Measurements from ENCODE around the gene MDP1.
"Not testable (repeated sequence)": the region's sequence is repeated elsewhere in the genome, so short reads cannot be mapped to it uniquely, and the experiment has no call there.

The MDP1 gene

DNA sequence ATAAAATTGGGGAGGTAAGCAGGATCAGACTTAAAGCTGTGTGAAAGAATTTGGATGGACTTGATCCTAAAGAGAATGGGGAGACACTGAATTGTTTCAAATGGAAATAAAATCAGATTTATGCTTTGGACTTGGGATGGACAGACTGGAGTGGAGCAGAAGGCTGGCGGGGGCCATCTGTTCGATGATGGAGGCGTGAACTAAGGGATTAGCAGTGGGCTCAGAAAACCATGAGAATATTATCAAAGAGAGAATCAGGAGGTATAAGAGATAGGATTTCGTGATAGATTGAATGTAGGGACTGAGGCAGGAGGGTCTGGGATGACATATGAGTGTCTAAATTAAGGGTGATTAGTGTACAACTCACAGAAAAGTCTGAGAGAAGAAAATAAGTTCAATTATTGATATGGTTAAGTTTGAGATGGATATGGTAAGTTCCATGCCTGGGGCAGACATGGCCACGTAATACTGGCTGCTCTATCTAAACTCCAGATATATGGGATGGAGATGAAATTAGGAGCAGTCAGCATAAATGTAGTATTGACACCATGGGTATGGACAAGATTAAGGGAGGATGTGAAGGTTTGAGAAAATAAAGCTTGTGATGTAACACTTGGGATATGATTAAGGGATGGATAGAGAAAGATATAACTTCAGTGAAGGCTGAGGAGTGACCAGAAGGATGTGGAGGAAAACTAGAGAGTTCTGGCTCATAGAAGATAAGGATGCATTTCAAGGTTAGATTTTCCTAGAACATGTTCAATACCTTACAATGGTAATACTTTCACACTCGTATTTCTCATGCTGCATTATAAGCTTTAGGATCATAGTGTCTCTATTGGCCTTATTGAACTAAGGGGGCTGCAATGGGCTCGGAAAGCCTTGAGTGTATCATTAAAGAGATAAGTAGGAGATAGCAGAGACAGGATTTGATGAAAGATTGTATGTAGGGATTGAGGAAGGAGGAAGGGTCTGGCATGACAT lies 11.4 kb downstream of the MDP1 start:
- in situ Hi-C loops (cut with MboI; ENCODE audit: low sequenced_read_pairs) = no loop called here

DNA sequence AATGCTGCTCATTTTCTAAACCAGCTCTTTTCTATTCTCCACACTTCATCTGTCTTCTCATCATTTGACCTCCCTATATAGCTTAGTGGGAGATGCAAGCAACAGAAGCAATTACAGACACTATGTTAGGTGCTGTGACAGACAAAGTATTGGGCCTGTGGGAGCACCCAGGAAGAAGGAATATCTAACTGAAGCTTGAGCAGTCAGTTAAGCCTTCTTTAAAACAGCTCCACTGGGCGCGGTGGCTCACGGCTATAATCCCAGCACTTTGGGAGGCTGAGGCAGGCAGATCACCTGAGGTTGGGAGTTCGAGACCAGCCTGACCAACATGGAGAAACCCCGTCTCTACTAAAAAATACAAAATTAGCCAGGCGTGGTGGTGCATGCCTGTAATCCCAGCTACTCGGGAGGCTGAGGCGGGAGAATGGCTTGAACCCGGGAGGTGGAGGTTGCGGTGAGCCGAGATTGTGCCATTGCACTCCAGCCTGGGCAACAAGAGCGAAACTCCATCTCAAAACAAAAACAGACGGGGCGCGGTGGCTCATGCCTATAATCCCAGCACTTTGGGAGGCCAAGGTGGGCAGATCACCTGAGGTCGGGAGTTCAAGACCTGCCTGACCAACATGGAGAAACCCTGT lies 12.5 kb downstream of the MDP1 start:
- in situ Hi-C loops (cut with MboI; ENCODE audit: low sequenced_read_pairs) = not testable (repeated sequence)

DNA sequence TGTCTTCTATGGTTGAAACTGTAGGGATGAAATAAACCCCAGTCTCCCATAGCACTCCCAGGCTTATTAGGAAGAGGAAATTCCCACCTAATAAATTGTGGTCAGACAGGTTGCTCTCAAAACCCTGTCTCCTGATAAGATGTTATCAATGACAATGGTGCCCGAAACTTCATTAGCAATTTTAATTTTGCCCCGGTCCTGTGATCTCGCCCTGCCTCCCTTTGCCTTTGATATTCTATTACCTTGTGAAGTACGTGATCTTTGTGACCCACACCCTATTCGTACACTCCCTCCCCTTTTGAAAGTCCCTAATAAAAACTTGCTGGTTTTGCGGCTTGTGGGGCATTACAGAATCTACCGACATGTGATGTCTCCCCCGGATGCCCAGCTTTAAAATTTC lies 13.3 kb downstream of the MDP1 start:
- in situ Hi-C loops (cut with MboI; ENCODE audit: low sequenced_read_pairs) = not testable (repeated sequence)

DNA sequence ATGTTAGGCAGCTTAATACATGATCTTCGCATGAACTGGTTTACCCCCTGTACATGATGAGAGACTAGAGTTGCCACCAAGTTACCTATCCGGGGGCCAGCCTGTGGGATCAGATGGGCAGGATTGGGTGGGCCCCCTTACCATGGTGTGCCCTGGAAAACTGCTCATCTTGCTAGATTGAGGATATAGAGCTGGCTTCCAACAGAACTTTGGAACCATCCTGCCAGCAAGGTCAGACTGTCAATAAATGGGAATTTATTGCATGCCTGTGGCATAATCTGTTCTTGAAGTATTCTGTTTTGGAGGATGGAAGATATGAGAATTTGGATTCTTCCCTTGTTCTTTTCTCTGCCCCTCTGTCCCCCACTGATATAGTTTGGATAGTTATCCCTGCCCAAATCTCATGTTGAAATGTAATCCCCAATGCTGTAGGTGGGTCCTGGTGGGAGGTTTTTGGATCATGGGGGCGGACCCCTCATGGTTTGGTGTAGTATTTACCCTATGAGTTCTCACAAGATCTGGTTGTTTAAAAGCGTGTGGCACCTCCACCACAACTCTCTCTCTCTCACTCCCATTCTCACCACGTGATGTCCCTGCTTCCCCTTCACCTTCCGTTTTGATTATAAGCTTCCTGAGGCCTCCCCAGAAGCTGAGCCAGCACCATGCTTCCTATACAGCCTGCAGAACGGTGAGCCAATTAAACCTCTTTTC lies 16.9 kb downstream of the MDP1 start:
- in situ Hi-C loops (cut with MboI; ENCODE audit: low sequenced_read_pairs) = no loop called here

DNA sequence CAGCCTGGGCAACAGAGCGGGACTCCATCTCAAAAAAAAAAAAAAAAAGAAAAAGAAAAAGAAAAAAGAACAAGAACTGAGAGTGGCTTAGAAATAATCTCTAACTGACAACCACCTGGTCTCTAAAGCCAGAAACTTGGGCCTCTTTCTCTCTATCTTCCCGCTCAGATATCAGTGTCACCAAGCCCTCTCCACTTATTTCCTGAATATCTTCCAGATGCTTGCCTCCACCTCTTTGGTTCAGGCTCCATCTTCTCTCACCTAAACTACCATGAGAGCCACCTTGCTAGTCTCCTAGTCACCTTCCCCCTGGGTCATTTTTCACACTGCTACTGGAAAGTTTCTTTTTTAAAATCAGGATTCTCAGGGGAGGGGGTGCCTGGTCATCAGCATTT lies 18.8 kb downstream of the MDP1 start:
- in situ Hi-C loops (cut with MboI; ENCODE audit: low sequenced_read_pairs) = no loop called here

DNA sequence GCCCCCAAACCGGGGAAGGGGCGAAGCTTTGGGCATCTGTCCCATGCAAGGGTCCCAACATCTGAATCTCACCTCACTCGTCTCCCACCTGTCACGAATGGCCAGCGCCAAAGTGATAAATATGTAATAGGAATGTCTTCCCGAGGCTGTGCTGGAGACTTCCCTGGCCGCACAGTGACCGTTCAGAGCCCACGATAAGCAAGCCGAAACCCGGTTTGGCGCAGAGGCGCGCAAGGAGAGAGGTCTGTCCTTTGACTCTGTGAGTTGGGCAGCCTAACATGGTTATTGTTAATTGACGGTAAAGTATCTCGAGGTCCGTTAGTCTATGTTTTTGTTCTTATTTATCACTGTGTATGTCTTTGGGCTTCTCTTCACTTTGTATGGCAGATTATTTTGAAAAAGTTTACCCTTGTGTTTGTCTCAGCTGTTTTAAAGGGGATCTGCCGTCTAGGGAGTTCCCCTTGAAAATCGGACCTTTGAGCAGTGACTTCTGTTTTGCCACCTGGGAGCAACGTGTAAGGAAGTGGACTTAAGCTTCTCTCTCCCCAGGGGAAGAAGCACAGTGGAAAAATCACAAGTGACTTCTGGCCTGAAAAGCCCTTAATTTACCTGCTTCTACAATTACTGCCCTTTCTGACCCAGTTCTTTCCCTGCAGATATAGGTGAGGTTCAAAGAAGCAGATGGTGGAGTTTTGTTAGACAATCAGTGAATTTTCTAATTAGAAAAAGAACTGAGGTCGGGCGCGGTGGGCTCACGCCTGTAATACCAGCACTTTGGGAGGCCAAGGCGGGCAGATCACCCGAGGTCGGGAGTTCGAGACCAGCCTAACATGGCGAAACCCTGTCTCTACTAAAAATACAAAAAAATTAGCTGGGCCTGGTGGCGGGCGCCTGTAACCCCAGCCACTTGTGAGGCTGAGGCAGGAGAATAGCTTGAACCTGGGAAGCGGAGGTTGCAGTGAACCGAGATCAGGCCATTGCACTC lies 19.5 kb downstream of the MDP1 start:
- in situ Hi-C loops (cut with MboI; ENCODE audit: low sequenced_read_pairs) = no loop called here

DNA sequence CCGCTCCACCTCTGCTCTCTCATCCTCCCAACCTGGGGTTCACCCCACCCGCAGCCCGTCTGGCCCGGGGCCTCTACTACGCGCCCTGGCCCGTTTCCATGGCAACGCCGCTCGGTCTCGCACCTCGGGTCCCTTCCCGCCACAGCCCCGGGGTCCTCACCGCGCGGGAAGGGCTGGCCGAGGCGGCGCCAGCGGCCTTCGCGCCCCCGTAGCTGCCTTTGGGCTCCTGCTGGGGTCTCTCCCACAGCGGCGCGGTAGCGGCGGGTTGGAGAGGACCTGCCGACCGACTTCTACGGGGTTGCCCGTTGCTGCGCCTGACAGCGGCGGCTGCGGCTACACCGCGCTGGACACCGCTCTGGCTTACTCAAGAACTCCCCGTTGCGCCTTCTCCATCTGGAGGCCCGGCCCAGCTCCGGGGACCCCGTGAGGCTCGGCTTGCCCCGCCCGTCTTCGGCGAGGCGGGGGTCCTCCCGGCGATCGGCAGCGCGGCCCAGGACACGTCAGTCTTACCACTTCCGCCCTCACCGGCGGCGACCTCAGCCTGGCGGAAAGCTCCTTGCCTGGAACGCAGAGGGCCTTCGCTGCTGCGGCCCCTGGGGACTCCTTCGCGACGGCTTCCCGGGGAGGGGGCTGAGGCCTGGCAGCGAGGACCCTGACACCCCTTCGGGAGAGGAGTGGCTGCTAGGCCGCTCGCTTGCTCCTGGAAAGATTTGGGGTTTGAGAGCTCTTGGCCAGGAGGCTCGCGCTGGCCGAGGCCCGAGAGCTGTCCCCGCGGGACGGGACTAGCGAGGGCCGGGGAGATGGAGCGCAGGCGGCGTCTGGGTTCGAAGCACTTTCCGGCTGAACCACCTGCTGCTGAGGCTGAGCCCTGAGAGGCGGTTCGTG lies 20.4 kb downstream of the MDP1 start, which contains the start of gene TM9SF1:
Gene TM9SF1 (minus strand): TSS at position 256 of the 885 bp plus-strand sequence. CDS start 422 bp downstream, outside the sequence.
- in situ Hi-C loops (cut with MboI; ENCODE audit: low sequenced_read_pairs) = no loop called here

DNA sequence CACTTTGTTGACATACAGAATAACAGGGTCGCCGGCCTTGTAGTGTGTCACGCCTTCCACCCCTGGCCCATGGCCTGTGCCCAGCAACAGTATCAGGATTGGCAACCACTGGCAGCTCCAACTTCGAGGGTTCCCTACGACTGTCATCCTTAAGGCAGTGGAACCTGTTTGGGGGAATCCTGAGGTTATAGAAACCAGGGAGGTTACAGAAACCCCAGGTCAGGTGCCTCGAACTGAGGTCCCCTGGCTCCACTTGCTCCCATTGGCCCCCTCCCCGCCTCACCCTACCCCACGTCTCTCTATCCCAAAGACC lies 21.0 kb downstream of the MDP1 start:
- in situ Hi-C loops (cut with MboI; ENCODE audit: low sequenced_read_pairs) = no loop called here

DNA sequence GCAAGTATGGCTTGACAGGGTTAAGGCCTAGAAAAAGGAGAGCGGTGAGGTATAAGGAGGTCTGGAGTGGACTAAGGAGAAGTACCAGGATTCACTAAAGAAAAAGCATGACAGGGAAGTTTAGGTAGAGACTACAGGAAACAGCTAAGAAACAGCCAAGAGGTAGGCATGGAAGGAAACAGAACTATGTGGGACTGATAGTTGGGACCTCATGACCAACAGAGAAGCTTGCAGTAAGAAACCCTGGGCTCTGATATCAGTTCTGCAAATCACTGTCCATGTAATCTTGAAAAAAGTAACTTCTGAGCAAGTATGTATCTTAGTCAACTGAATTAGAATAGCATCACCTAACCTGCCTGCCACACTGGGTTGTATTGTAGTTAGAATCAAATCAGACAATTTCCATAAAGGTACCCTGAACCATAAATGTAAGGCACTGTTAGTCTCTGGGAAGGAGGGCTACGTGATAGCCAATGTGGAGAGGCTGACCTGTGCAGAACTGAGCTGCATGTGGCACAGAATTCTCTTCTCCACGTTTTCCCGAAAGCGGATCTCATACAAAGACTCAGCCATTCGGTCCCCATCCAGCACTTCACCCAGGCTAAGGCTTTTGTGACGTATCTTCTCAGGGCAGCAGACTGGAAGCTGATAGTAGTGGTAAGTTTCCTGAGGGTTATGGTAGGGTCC lies 21.5 kb downstream of the MDP1 start:
- in situ Hi-C loops (cut with MboI; ENCODE audit: low sequenced_read_pairs) = no loop called here

DNA sequence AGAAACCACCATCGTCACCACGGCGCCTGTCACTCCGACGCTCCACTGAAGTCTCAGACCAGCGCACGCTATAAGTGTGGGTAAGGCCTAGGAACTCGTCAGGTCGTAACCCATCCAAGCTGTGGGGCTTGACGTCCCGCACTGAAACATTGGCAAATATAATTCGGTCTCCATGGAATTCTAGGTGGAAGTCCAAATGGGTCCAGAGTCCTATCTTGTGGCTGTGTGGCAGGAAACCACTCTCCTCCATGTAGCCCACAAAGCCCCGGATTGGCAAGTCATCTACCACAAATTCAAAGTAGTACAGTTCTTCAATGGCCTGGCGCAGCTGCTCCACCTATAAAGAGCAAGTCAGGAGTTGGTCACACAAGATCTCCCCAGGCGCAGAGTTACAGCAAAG lies 22.9 kb downstream of the MDP1 start:
- in situ Hi-C loops (cut with MboI; ENCODE audit: low sequenced_read_pairs) = no loop called here

DNA sequence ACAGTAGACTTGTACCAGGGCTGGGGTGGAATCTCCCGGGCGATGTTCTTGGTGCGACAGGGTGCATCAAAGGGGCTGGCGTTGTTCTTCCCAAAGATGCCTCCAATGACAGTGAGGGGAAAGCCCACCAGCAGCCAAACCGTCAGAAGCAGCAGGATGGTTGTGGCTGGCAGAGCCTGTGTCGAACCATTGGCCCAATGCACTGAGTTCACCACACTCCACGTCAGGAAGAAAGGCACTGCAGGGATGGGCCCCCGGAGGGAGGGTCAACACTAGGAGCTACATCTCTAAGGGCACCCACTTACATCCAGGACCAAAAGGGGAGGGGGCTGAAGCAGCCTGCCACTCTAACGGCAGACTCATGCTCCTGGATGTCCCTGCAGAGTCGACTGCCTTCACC lies 25.4 kb downstream of the MDP1 start:
- in situ Hi-C loops (cut with MboI; ENCODE audit: low sequenced_read_pairs) = no loop called here

DNA sequence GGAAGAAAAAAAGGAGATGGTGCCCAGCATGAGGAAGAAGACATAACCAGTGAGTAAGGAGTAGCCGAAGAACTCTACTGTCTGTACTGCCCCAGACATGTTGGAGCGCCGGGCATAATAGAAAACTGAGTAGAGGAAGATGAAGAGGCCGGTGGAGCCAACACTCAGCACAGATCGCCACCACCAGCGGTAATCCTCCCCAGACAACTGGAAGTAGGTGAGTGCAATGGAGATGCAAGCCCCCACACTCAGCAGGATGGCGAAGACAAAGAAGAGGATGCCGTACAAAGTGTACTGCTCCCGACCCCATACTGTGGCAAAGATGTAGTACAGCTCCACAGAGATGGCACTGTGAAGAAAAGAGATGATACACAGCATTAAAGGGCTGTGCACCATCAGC lies 26.4 kb downstream of the MDP1 start:
- in situ Hi-C loops (cut with MboI; ENCODE audit: low sequenced_read_pairs) = no loop called here

DNA sequence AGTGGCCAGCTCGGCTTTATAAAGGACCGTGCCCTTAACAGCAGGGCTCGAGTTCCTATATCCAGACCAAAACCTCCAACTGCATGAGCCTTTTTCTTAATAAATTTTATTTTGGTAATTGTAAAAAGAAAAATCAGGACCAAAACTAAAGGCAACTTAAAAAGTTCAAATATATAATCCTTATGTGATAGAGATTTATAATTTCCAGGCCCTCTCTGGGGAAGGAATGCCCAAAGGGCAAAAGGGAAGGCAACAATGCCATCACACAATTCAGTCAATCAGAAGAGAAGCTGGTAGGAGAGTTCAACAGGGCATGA lies 26.8 kb downstream of the MDP1 start:
- in situ Hi-C loops (cut with MboI; ENCODE audit: low sequenced_read_pairs) = no loop called here

DNA sequence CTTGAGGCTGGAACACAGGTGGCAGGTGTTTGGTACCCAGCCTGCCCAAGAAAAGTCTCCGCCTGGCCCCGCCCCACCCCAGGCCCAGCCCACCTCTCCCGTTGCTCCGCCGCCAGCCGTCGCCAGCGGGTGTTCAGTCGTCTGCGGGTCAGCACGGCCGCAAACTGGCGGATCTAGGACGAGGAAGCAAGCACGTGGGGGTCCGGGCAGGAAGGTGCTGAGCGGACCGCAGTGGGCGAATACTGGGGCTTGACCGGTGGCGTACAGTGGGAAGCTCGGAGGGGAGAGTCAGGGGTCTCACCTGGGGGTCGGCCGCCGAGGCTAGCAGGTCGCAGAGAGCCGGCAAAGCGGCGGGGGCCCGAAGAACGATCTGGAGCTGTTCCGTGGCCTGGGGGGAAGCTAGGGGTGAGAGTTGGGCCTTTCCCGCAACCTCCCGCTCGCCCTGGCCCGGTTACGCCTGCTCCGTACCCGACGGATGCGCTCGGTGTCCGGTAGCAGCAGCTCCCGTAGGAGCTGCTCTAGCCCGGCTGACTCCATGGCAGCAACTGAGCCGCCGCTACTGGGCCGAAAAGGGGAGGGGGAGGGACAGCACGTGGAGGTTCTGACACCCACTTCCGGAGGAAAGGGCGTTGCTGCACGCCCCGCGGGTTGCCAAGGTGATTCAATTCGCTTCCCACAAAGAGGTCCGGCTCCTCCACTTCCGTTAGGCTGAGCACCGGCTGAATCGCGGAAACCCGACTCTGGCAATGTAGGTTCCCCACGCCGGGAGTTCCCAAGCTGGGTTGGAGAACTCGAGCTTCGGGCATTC lies 27.4 kb downstream of the MDP1 start, which contains the start of gene IPO4:
Gene IPO4 (minus strand): TSS at position 566 of the 808 bp plus-strand sequence. CDS start 29 bp downstream, at position 537.
- in situ Hi-C loops (cut with MboI; ENCODE audit: low sequenced_read_pairs) = no loop called here

DNA sequence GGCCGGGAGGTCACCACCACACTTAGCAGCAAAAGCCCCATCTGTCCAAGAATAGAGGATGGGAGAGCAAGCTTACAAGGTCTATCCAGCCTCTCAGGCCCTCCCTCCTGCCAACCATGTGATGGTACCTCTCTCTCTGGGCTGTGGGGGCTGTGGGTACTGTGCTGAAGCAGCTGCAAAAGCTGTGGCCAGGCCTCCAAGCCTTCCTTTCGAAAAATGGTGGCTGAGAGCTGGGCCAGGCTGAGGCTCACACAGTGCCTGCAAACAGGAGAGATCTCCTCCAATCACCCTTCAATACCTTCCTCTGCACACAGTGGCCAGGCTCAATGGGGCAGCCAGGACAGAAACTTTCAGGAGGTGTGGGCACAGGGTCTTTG lies 28.3 kb downstream of the MDP1 start:
- in situ Hi-C loops (cut with MboI; ENCODE audit: low sequenced_read_pairs) = no loop called here

DNA sequence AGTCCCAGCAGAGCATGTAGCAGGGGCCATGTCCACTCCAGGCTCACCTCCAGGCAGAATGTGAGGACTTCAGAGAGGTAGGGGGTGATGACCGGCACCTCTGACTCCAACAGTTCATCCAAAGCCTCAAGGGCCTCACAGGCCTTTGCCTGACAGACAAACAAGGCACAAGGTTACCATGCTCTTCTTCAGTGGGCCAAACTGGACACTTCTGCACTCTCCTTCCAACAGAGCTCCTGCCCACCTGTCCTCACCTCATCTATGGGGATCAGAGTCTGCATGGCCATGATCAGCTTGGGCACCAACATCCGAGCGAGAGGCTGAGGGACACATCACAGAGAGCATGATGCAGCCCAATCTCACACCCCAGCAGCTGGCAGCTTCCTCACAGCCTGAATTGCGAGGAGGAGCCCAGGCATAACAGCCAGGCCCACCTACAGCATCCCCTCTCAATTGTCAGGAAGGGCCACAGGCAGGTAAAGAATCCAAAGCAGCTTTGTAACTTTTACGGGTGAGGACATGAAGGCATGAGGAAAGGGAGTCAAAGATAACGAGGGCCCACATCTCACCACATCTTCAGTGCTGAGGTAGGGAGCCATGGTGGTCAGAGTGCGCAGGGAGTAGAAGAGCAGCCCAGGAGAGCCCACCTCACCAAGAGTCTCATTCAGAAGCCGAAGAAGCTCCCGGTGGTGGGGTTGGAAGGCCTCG lies 28.9 kb downstream of the MDP1 start:
- in situ Hi-C loops (cut with MboI; ENCODE audit: low sequenced_read_pairs) = no loop called here

DNA sequence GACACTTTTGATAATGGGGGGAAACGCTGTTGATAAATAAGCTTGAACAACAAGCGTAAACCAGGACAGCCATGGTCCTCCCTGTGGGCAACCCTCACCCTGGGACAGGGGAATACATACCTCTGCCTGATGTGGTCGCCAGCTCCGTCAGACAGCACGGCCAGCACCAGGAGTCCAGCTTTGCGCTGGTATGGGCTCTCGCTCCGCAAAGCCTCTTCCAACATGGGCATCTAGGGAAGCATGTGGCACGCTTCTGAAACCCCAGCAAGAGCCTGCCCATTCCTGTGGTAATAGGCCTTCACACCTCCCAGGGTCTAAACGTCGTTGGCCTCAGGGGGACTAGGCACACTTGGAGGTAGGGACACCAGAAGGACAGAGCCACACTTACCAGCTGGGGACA lies 30.1 kb downstream of the MDP1 start:
- in situ Hi-C loops (cut with MboI; ENCODE audit: low sequenced_read_pairs) = no loop called here

DNA sequence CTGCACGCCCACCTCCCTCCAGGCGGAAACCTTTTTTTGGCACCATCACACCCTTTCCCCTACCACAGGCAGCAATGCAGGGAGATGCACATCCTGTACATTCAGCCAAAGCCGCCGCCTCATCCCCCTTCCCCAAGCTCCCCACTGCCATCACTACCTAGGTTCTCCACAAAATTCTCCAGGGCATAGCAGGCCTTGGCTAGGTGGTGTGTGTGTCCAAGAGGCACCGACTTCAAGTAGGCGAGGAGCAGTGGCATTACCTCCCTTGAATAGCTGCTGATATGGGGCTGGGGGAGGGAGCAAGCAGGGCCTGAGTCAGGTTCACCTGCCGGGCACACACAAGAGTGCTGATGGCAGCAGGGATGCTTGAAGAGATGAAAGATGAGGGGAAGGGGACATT lies 30.8 kb downstream of the MDP1 start:
- in situ Hi-C loops (cut with MboI; ENCODE audit: low sequenced_read_pairs) = no loop called here

All from HL-60/S4 treated with phorbol 12-myristate 13-acetate at 8.2 ng/mL for 4 days and 3 days (cell line).